Middle frontal gyrus (tissue), 1 donor: ENCODE results near the gene FAM78A.

Experiments used
- DNase-seq: peaks from one replicate; pipeline ENCODE4 v3.0.0-alpha.2; 2015; ENCODE audit warnings: low spot score; ENCODE audit errors: extremely low spot score

FAM78A gene

GRCh38 chr9:131239161-131239975 is 36.9 kb downstream of the FAM78A start:
- no peak for DNase-seq

DNA sequence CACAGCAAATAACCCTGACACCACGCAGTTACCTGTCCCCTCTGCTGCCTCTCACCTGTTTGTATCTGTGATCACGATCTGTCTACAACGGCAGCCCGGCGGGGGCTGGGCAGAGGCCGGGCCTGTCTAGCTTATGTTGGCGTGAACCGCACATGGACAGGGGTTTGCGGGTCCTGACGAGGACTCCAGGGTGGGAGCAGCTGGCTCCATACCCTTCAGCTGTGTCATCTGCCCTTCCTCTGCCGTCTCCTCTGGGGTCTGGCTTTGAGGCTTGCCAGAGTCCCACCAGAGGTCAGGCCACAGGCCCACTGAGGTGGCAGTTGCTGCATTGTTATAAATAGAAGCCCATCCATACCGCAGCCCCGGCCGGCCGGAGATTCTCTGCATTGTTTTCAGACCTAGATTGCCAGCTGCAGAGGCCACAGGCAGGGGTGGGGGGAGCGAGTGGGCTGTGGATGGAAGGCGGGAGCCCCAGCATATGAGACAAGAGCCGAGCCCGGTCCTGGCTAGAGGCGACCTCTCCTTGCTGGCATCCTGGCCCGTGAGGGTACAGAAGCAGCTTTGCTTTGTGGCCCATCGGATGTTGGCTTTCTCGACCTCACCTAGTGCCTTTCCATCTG is 37.8 kb downstream of the FAM78A start:
- DNase-seq = no peak

GRCh38 chr9:131237931-131238401 is 38.3 kb downstream of the FAM78A start:
- no peak for DNase-seq

- no peak for DNase-seq
Measured at GRCh38 chr9:131237291-131237690, 39.0 kb downstream of the FAM78A start.

- DNase-seq = no peak
Measured at GRCh38 chr9:131236761-131237160, 39.5 kb downstream of the FAM78A start.

DNA sequence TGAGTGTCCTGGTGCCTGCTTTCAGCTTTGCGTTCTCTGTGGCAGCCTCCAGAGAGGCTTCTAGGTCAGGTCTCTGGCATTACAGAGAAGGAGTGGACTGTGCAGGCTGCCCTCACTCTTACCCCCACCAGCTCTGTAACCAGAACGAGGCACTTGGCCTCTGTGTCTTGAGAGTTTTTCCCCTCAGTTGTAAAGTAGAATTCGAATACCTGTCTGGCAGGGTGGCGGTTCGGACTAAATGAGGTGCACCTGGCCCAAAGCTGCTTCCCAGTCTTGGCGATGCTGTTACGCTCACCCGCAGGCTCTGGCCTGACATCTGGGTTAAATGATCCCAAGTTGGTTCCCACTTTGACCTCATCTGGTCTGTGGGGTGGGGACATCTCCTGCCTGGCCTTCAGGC is 40.1 kb downstream of the FAM78A start:
- DNase-seq = no peak

DNA sequence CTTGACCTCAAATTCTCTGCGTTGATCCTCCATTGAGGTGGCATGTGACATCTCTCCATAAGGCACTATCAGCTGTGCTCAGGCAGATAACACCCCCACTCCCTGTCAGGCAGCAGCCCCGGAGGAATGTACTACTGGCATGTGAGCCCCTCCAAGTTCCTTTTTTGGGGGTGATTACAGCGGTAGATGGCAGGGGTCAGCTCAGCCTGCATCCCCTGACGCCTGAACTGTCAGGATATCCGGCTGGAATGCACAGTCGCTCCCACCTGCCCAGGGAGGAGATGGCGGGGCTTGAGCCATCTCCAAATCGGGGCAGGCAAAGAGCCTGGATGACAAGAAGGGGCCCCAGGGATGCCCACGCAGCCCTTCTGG is 40.8 kb downstream of the FAM78A start:
- no peak for DNase-seq

GRCh38 chr9:131234799-131235479 is 41.4 kb downstream of the FAM78A start:
- no peak for DNase-seq

DNA sequence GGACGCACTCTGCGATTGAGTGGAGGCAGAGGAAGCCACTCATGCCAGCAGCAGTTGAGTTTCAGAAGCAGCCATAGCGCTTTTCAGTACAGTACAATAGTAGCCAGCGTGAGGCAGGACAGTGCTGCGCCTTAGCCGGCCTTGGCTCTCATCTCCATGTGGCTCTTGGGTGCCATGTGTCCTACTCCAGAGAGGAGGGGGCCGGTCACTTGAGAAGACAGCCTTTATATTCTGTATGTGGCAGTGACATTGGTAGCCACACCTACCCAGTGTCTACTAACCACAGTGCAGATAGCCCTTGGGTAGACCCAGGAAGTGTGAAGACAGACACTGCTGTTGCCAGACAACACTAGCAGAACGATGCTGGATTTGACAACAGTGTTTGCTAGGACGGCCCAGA is 42.3 kb downstream of the FAM78A start:
- no peak for DNase-seq

DNA sequence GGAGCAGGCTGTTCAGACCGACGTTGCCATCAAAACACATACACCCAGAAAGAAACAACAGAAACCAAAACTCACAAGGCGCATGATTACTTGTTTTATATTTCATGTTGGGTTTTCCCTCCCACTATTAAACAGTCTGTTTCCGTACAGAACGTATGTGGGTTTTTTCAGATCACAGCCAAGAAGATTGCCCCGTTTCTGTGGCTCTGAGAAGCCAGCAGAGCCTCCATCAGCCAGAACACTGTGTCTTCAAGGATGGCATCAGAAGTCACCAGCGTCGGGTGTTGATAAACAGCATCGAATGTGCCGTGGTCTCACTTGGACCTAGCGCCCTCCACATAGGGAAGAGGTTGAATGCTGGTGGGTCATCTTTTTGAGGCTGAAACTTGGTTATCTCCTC is 42.8 kb downstream of the FAM78A start:
- no peak for DNase-seq

- DNase-seq = no peak
Measured at GRCh38 chr9:131228988-131229387, 47.3 kb downstream of the FAM78A start.

DNA sequence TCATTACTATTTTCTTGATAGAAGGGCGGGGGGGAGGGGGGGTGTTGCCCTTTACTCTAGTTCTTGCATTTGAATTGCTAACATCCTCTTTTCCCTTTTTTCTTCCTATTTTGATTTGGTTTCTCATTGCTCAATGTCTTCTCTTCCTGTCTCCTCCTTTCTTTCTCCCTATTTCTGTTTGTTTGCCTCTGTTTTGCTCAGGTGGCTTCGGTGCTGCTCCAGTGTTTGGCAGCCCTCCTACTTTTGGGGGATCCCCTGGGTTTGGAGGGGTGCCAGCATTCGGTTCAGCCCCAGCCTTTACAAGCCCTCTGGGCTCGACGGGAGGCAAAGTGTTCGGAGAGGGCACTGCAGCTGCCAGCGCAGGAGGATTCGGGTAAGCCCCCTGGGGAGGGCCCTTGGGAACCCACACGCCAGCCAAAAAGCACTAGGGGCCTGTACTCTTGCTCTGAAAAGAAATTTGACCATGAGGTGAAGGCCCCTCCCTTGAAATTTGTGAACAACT is 48.3 kb downstream of the FAM78A start:
- DNase-seq = no peak

DNA sequence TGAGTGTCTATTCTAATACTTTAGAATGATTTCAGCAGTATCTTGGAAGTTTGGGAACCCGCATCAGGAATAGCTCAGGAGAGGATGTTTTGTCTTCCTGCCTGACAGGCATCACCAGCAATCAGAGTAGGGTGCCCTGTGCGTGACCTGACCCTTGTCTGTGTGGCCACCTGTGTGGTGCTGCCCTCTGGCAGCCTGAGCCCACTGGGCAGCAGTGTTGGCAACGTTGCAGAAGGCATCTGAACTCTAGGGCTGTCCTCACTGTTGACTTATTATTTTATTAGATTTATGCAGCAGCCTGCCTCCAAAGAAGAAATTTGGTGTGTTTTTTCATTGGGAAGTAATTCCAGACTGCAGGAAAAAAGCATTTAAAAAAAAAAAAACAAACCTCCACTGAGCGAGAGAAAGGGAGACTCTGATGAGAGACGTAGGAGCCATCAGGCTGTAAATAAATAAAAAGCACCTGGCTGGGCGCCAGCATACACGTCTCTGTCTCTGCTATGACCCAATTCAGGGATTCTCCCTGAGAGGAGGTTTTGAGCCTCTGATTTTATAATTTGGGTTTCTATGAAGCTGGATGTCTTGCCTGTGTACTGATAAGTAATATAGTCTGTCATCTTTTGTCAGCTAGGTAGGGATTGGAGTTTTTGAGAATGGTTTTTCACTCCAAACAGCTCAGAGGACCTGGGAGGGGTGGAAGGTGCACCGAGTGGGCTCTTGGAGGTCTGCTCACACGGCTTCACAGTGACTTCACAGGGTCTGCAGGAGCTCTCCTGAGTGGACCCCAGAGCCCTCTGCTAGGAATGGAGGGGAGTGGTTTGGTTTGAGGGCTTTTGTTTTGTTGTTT is 49.0 kb downstream of the FAM78A start:
- no peak for DNase-seq

DNA sequence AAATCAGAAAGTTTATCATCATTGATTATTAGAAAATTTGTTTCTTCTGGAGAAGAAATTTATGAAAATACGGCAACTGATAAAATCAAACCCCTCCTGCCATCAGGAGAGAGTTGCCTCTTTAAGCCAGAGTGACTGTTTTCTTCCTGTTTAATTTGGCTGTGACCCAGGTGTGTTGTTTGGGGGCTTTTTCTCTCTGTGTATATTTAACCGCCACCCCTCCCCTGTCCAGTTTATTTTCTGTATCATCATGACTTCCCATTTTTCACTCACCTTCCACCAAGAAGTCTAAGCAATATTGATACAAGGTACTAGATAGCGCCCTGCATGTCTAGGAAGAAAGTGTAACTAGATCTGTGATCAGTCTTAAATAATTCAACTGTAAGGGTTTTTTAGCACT is 50.1 kb downstream of the FAM78A start:
- no peak for DNase-seq

GRCh38 chr9:131222460-131222859 is 53.9 kb downstream of the FAM78A start:
- no peak for DNase-seq

DNA sequence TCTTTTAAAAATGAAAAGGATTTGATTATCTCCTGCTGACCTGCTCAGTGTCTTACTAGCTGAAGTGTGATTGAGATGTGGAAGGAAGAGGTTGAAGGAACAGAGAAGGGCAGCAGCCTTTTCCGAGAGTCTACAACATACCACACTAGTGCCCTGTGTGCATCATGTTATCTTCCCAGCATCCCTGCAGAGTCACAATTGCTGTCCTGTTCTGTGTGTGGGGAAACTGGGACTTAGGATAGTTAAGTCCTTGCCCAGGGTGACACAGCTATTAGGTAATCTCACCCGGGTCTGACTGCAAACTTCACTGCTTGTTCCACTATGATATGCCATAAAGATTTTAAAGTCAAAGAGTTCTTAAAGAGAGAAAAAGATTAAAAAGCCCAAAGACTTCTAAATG is 55.8 kb downstream of the FAM78A start:
- DNase-seq = no peak

DNA sequence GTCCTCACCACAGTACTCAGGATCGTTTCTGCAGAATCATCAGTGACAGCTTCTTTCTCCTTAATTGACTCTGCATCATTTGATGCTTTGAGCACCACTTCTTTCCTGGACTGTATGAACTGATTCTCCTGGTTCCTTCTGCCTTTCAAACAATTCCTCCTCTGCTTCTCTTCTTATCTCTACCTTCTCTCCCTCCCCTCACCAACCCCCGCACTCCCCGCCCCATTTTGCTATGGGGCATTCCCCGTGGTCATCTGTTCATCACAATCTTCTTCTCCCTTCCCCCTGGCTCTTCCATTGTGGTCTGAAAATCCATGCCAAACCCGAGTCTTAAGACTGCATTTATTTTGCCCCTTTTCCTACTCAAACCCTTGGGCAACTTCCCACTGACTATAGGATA is 57.9 kb downstream of the FAM78A start:
- DNase-seq = no peak

GRCh38 chr9:131217331-131218031 is 58.8 kb downstream of the FAM78A start:
- DNase-seq = no peak

DNA sequence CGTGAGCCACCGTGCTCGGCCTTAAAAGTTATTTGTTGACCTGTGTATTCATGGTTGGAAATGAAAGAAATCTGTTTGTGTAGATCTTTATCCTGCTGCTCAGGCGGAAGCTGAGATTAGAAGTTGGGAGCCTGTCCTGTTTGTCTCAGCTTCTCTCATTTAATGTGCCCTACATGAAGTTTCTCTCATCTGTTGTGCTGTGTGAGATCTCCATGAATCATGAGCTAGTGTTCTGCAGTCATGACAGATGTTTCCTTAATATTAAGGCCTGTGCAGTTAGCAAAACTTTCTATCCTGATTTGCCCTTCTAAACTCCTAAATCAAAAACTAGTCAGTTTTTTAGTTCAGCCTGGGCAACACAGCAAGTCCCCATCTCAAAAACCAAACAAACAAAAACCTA is 59.5 kb downstream of the FAM78A start:
- no peak for DNase-seq

- no peak for DNase-seq
Measured at GRCh38 chr9:131214876-131215275, 61.4 kb downstream of the FAM78A start.
